Brain microvascular endothelial cell (primary cell): ENCODE measurements around the gene ZC3H7B.

Experiments used
- DNase-seq: peaks from one replicate; pipeline ENCODE4 v3.0.0-alpha.2; 2020
- H3K27ac ChIP-seq: fragments of 250-450 bp; sonication (Bioruptor Pico); 2 replicates; pipeline ENCODE4 v1.5.1; 2020; ENCODE audit warnings: mild to moderate bottlenecking, moderate library complexity
- H3K27me3 ChIP-seq: fragments of 250-450 bp; sonication (Bioruptor Pico); replicated peaks from 2 replicates; pipeline ENCODE4 v1.5.1; 2020; ENCODE audit warnings: mild to moderate bottlenecking
- H3K36me3 ChIP-seq: fragments of 250-450 bp; sonication (Bioruptor Pico); replicated peaks from 2 replicates; pipeline ENCODE4 v1.5.1; 2020; ENCODE audit warnings: mild to moderate bottlenecking
- H3K4me3 ChIP-seq: 2 replicates; pipeline ENCODE4 v1.5.1; 2011; ENCODE audit warnings: low read depth, mild to moderate bottlenecking, control low read depth, low read length, moderate library complexity
- CTCF ChIP-seq: IDR thresholded peaks from 2 replicates; pipeline ENCODE4 v1.5.1; 2011; ENCODE audit warnings: low read depth, mild to moderate bottlenecking, moderate library complexity, low read length, control low read depth, inconsistent platforms; ENCODE audit errors: missing control alignments
- in situ Hi-C: cut with HindIII; loops from 2 replicates; pipeline ENCODE4 v1.10.0; 2017; ENCODE audit warnings: low sequenced_read_pairs, low pct_ligation_motif_present

The ZC3H7B gene

GRCh38 chr22:41338614-41339212 is 37.4 kb downstream of the ZC3H7B start:
- in situ Hi-C loops: no loop called here
- H3K36me3 ChIP-seq: peaks cover 19% of the 10 kb centered on the region
- no peak overlapping the region for H3K4me3 ChIP-seq
- no peak for DNase-seq
- H3K27ac ChIP-seq: no peak overlapping the region
- no peaks in the 10 kb centered on the region for H3K27me3 ChIP-seq
- no peak for TF ChIP-seq CTCF

GRCh38 chr22:41339823-41340222 is 38.5 kb downstream of the ZC3H7B start:
- no peak overlapping the region for H3K4me3 ChIP-seq
- H3K27me3 ChIP-seq: no peaks in the 10 kb centered on the region
- no peak for TF ChIP-seq CTCF
- peaks cover 27% of the 10 kb centered on the region for H3K36me3 ChIP-seq
- no peak overlapping the region for H3K27ac ChIP-seq
- DNase-seq: no peak
- in situ Hi-C loops: no loop called here

- no peak for DNase-seq
- H3K27me3 ChIP-seq: no peaks in the 10 kb centered on the region
- peaks cover 29% of the 10 kb centered on the region for H3K36me3 ChIP-seq
- no peak overlapping the region for H3K27ac ChIP-seq
- in situ Hi-C loops: no loop called here
- no peak for TF ChIP-seq CTCF
- H3K4me3 ChIP-seq: no peak overlapping the region
Measured at GRCh38 chr22:41340357-41340756, 39.0 kb downstream of the ZC3H7B start.

GRCh38 chr22:41341012-41341411 is 39.7 kb downstream of the ZC3H7B start:
- H3K27ac ChIP-seq: no peak overlapping the region
- no peak overlapping the region for H3K4me3 ChIP-seq
- H3K27me3 ChIP-seq: no peaks in the 10 kb centered on the region
- H3K36me3 ChIP-seq: peaks cover 34% of the 10 kb centered on the region
- TF ChIP-seq CTCF: no peak
- in situ Hi-C loops: no loop called here
- no peak for DNase-seq

GRCh38 chr22:41341990-41342389 is 40.7 kb downstream of the ZC3H7B start:
- TF ChIP-seq CTCF: no peak
- no peak overlapping the region for H3K4me3 ChIP-seq
- H3K27ac ChIP-seq: no peak overlapping the region
- in situ Hi-C loops: no loop called here
- no peaks in the 10 kb centered on the region for H3K27me3 ChIP-seq
- no peak for DNase-seq
- peaks cover 40% of the 10 kb centered on the region for H3K36me3 ChIP-seq

GRCh38 chr22:41343300-41343699 is 42.0 kb downstream of the ZC3H7B start:
- DNase-seq: no peak
- no peak overlapping the region for H3K27ac ChIP-seq
- H3K27me3 ChIP-seq: no peaks in the 10 kb centered on the region
- H3K4me3 ChIP-seq: no peak overlapping the region
- H3K36me3 ChIP-seq: peaks cover 50% of the 10 kb centered on the region
- no peak for TF ChIP-seq CTCF
- in situ Hi-C loops: no loop called here
